Fibroblast of mammary gland (primary cell): ENCODE results near the gene NUAK2.
A peak's percentile ranks its signal among the peaks of the same experiment; 100 is the strongest.
"Not testable (repeated sequence)": the region's sequence is repeated elsewhere in the genome, so short reads cannot be mapped to it uniquely, and the experiment has no call there.

Experiments used
- DNase-seq: peaks from one replicate; pipeline ENCODE4 v3.0.0-alpha.2; 2010; ENCODE audit warnings: low read depth
- H3K4me3 ChIP-seq: 2 replicates; pipeline ENCODE4 v1.5.1; 2011; ENCODE audit warnings: low read depth, mild to moderate bottlenecking, low read length, moderate library complexity; ENCODE audit not compliant: control insufficient read depth
- CTCF ChIP-seq: conservative IDR thresholded peaks from 2 replicates; pipeline ENCODE4 v1.5.1; 2011; ENCODE audit warnings: low read depth, low read length, inconsistent platforms; ENCODE audit not compliant: control insufficient read depth, insufficient read depth

The NUAK2 gene

GRCh38 chr1:205321162-205321958 lies at the start of gene NUAK2:
Gene NUAK2, minus strand, starts transcription at chr1:205321745. Its CDS starts 117 bp downstream, at chr1:205321628.
- peak; percentile 80 for DNase-seq
- peak within 1 kb of the TSS; percentile 84 for H3K4me3 ChIP-seq
- no peak for TF ChIP-seq CTCF

GRCh38 chr1:205370780-205371179 lies 49.2 kb upstream of the NUAK2 start:
- TF ChIP-seq CTCF: no peak
- no peak for DNase-seq

GRCh38 chr1:205369701-205370123 lies 48.2 kb upstream of the NUAK2 start:
- DNase-seq: no peak
- no peak for TF ChIP-seq CTCF

More at GRCh38 chr1:205370780-205371179, 49.2 kb upstream of the NUAK2 start:
- no peak overlapping the region for H3K4me3 ChIP-seq

GRCh38 chr1:205368478-205368877 lies 46.9 kb upstream of the NUAK2 start:
- H3K4me3 ChIP-seq: no peak overlapping the region
- DNase-seq: no peak
- no peak for TF ChIP-seq CTCF

More at GRCh38 chr1:205369701-205370123, 48.2 kb upstream of the NUAK2 start:
- no peak overlapping the region for H3K4me3 ChIP-seq

GRCh38 chr1:205365945-205366463 lies 44.5 kb upstream of the NUAK2 start:
- no peak overlapping the region for H3K4me3 ChIP-seq
- peak; percentile 31 for DNase-seq
- no peak for TF ChIP-seq CTCF

GRCh38 chr1:205365086-205365485 lies 43.5 kb upstream of the NUAK2 start:
- H3K4me3 ChIP-seq, DNase-seq: not testable (repeated sequence)

GRCh38 chr1:205360891-205361290 lies 39.3 kb upstream of the NUAK2 start:
- DNase-seq: no peak
- no peak overlapping the region for H3K4me3 ChIP-seq
- TF ChIP-seq CTCF: no peak
